GM19328 (cell line): ENCODE results near the gene SMARCC1.

Source experiments
- ATAC-seq: cut with Tn5 transposase; IDR thresholded peaks from one replicate; pipeline ENCODE4 v1.9.1; 2021; ENCODE audit warnings: mild to moderate bottlenecking, moderate library complexity; ENCODE audit not compliant: unreplicated experiment

Gene SMARCC1

GRCh38 chr3:47636921-47637320, 144.8 kb downstream of the SMARCC1 start:
- no peak for ATAC-seq

DNA sequence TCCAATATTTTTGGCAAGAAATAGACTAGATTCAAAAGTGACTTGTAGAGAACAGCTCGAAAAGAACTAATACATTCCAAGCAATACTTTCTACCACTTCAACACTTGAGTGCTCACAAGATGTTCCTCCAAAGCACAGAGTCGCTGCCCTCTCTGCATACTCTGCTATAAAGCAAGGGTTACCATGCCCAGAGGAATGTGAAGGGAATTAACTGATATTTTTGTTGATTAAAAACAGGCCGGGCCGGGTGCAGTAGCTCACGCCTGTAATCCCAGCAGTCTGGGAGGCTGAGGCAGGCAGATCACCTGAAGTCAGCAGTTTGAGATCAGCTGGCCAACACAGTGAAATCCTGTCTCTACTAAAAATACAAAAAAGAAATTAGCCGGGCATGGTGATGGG, 145.5 kb downstream of the SMARCC1 start:
- ATAC-seq = no peak

DNA sequence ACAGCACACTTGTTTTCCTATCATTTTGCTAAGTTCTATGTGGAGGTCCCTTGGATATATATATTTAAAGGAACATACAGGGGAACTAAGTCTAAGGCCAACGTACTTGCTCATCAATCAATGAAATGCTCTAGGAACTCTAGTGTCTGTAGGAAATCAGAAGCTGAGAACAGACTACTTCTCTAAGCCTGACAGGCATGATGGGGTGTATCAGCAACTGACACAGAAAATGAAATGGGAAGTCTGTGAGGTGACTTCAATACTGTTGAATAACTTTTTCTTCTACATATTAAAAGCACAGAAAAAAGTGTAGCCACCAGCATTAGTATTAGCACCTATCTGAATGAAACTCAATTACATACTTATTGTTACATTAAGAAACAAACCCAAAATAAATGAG, 146.2 kb downstream of the SMARCC1 start:
- no peak for ATAC-seq

GRCh38 chr3:47634996-47635395, 146.7 kb downstream of the SMARCC1 start:
- no peak for ATAC-seq

GRCh38 chr3:47630810-47631209, 150.9 kb downstream of the SMARCC1 start:
- ATAC-seq = no peak

- ATAC-seq = no peak
Observed at GRCh38 chr3:47629770-47630169, 151.9 kb downstream of the SMARCC1 start.

GRCh38 chr3:47628426-47628825, 153.3 kb downstream of the SMARCC1 start:
- no peak for ATAC-seq

DNA sequence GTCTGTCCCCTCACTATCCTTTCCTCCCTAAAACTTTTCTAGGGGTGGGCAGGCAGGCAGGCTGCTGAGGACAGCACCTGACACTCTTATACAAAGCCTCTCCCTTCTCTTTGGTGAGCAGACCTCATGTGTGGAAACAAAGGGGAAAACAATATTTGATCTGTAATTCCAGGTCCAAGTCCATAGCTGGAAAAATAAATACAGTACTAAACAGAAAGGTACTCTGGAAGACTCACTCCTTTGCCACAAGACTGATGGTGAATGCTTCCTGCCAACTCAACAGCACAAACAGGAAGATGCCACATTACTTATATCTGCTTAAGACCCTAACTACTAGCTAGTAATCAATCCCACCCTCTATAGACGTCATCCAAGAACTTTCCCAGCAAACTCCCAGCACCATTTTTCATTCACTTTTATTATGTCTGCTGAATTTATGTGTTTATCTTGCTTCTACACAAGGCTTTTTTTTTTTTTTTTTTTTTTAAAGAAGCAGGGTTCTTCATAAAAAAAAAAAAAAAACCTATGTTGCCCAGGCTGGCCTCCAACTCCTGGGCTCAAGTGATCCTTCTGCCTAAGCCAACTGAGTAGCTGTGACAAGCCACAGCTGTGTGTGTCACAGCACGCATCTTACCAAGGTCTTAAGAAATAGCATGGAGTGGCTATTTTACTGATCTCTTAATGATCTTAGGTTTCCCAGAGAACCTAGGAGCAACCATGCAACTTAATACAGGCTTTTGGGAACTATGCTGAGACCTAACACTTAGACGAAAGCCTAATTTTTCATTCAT, 158.8 kb downstream of the SMARCC1 start:
- no peak for ATAC-seq

- ATAC-seq = no peak
Observed at GRCh38 chr3:47617086-47618010, 164.3 kb downstream of the SMARCC1 start.

- no peak for ATAC-seq
Observed at GRCh38 chr3:47614788-47615187, 166.9 kb downstream of the SMARCC1 start.

DNA sequence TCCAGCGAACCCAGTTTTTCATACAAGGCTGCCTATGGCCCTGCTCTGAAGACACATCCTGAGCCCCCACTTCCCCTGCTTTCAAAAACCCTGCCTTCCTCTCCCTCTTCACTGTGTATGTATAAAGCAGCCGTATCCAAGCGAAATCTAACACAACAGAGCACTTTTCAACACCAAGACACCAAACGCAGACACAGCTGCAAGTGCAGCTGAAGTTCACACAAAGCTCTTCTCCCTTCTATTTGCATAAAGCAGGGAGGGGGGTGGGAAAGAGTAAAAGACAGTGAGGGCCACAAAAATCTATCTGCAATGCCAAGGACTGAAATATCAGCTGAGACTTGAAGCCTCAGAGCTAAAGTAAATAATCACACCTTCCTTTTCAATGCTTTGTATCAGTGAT, 168.0 kb downstream of the SMARCC1 start:
- no peak for ATAC-seq

DNA sequence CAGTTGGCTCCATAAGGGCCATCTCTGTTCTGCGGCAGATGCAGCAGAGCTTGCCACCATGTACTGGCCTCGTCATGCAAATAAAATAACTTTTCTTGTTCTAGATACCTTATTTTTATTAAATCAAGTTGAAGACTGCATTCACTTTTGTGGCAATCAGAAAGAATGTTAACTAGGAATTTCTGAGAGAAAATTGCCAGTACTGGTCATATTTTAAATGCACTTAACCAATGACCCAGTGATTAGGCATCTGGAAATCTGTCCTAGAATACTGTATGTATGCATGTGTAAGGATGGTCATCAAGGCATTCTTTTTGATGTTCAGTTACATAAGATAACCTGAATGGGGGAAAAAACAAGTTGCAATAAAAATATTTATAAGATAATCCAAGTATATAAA, 168.8 kb downstream of the SMARCC1 start:
- ATAC-seq = no peak

GRCh38 chr3:47612178-47612577, 169.5 kb downstream of the SMARCC1 start:
- ATAC-seq = no peak

GRCh38 chr3:47611576-47611975, 170.1 kb downstream of the SMARCC1 start:
- ATAC-seq = no peak

GRCh38 chr3:47610583-47610982, 171.1 kb downstream of the SMARCC1 start:
- ATAC-seq = no peak

- ATAC-seq = no peak
Observed at GRCh38 chr3:47607335-47607734, 174.4 kb downstream of the SMARCC1 start.

- ATAC-seq = no peak
Observed at GRCh38 chr3:47606165-47606564, 175.5 kb downstream of the SMARCC1 start.

- no peak for ATAC-seq
Observed at GRCh38 chr3:47605652-47606051, 176.0 kb downstream of the SMARCC1 start.

GRCh38 chr3:47604145-47604544, 177.5 kb downstream of the SMARCC1 start:
- ATAC-seq = no peak

DNA sequence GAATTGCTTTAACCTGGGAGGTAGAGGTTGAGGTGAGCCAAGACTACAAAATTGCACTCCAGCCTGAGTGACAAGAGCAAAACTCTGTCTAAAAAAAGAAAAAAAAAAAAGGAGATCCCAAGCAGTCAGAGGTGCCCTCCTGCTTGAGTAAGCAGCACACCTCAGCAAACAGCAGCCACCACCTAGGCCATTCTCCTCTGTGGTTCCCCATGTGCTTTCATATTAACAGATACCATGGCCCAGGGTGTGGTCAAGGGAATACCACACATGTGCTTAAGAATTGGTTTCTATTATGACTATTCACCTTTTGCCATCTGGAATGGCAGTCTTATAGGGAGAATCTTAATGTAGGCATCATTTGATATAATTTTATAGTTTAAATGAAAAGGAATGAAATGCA, 178.4 kb downstream of the SMARCC1 start:
- no peak for ATAC-seq

DNA sequence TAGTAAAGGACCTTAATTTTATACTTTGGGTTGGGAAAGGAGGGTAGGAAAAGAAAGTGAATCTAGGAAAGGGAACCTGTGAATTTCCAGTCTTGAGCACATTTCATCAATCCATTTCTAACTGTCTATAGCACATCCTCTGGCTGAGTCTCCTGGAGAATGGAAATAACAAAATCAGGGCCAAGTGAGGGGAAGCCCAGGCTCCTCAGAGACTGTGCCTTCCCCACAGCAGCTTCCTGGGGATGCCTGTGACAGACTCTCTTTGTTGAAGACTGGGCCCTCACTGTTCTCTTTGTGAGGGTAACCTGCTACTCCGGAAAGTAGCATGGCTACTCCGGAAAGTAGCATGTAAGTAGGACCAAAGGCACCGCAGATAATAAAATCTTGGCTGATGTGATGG, 180.4 kb downstream of the SMARCC1 start:
- ATAC-seq = no peak

GRCh38 chr3:47594792-47595191, 186.9 kb downstream of the SMARCC1 start:
- no peak for ATAC-seq
